CD4-positive, alpha-beta T cell treated with Interleukin-12 subunit alpha and Interleukin-12 subunit beta, for 1 hour (primary cell): ENCODE results near the gene SMIM17.

Source experiments
- DNase-seq: peaks from one replicate; pipeline ENCODE4 v3.0.0-alpha.2; 2020

SMIM17 gene

DNA sequence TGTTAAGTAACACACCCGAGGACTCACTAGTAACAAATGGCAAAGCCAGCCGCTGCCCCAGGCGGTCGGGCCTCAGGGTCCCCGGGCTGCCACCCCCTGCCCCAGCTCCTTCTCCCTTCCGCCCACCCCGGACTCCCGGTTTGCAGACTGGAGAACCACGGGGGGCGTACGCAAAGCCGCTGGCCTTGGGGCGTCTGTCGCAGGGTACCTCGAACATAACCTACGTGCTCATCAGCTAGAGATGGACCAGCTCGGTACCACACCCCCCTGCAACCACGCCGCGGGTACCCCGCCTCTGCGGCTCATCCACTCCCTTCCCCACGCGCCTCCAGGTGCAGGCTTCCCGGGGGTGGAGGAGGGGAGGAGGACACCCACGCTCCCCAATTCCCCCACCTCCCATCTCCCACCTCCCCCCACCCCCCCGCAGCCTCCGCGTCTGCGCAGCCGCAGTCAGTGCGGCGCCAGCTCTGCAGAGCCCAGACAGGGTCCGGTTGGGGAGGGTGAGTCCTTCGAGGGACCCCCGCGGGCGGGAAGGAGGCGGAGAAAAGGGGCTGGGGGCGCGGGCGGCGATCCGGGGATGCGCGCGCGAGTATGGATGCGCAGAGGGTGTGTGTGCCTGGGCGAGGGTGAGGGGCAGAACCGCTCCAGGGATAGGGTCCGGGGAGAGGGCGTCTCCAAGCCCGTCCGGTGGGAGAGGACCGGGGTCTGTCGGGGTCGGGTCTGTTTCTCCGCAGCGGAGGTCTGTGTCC lies at the start of gene SMIM17:
Gene SMIM17 (plus strand): TSS at position 449 of the 749 bp plus-strand sequence. CDS start 2,509 bp downstream, outside the sequence.
- no peak for DNase-seq

DNA sequence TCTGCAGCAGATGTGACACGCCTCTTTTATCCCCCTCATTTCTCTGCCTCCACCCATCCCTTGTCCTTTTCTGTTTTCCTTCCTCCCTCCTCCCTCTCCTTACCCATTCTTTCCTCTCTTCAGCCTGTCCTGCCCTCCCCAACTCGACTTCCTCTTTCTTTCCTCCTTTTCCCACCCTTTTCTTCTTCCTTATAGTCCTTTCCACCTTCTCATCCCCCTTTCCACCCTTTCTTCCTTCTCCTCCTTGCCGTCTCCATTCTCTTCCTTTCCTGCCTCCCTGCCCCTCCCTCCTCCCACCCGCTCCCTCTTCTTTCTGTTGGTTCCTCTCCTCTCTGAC lies 48.5 kb upstream of the SMIM17 start:
- DNase-seq, result no peak

DNA sequence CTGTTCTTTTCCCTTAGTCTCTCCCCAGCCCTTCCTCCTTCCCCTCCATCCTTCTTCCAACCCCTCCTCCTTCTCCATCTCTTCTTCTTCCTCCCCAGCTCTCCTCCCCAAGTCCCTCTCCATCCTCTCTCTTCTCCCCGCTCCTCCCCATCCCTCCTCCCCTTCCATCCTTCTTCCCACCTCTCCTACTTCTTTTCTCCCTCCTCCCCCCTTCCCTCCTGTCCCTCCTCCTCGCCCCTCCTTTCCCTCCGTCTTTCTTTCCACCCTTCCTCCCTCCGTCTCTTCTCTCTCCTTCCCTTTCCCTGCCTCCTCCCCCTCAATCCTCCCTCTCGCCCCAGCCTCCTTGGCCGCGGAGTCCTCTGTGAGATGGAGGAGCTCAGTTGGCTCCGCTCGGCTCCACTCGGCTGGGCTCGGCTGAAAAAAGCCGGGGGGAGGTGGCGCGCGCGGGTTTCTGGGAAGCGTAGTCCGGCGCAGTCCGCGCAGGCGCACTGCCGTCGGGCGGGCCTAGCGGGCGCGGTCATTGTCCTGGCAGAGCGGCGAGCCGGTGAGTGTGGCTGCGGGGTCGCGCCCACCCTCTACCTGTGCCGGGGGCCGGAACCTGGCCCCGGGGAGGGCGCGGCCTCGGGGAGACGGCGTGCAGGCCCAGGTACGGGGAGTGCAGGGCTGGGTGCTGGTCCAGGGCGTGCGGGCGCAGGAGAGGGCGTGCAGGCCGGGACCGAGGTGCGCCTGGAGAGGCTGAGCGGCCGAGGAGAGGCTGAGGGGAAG lies 48.0 kb upstream of the SMIM17 start, which contains the start of gene ZNF71:
Gene ZNF71 (plus strand): TSS at position 520 of the 765 bp plus-strand sequence. CDS start 6,257 bp downstream, outside the sequence.
- peak; percentile 90 for DNase-seq

DNA sequence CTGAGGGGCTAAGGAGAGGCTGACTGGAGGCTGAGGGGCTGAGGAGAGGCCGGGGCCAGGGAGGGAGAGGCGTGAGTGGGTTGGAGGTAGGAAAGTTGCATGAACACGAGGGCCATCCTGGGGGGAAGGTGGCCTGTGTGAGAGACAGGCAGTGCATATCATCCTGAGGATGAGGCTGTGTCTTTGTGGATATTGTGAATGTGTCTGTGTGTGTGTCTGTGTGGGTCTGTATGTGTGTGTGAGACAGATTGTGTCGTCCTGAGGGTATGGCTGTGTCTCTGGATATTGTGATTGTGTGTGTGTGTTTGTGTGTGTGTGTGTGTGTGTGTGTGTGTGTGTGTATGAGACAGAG lies 47.4 kb upstream of the SMIM17 start:
- no peak for DNase-seq

DNA sequence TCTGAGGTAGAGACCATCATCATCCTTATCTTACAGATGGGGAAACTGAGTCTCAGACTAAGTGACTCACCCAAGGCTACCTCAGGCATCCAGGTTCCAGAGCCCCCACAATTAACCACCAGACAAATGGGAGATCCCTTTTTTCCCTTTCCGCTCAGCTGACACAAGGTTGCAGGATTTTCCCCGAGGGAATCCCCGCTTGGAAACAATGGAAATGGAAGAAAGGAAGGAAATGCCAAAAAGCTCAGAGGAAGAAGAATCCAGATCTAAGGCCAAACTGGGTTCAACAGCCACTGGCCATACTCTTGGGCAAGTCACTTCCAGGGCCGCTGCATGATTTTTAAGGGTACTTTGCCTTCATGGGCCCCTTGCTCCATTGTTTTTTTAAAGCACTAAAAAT lies 46.3 kb upstream of the SMIM17 start:
- no peak for DNase-seq

DNA sequence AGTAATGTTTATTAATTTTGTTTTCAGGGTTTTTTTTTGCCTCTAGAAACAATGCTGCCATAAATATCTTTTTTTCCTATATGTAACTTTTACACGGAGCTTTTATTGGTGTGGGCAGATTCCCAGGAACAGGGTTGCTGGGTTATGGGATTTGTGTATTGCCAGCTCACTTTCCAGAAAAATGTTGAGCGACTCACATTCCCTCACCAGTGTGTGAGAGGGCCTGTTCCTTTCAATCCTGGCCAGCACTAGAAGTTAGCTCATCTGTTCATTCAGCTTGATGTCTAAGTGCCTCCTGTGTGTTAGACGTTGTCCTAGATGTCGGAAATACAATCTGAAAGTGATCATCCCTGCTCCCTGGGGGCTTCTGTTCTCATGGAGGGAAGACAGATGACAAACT lies 45.3 kb upstream of the SMIM17 start:
- DNase-seq, result no peak

- DNase-seq, result no peak
Observed at GRCh38 chr19:56601375-56601774, 41.6 kb upstream of the SMIM17 start.

GRCh38 chr19:56603829-56604228 lies 39.1 kb upstream of the SMIM17 start:
- DNase-seq, result no peak

GRCh38 chr19:56608274-56608964 lies 34.5 kb upstream of the SMIM17 start:
- no peak for DNase-seq

DNA sequence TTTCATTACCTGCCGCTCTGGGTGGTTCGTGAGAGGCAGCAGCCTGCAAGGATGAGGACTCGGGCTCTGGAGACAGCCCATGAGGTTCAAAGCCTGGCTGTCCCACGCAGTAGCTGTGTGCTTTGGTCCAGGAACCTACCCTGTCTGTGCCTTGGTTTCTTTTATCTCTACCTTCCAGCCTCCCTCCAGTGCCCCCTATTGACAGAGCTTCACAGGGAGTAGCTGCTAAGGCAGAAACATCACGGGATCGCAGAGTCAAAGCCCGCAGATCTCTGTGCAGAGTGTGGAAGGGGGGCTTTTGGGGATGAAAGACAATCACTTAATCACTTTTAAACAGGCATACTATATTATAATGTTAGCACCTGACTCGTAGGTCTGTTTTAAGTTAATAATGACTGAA lies 31.7 kb upstream of the SMIM17 start:
- no peak for DNase-seq

DNA sequence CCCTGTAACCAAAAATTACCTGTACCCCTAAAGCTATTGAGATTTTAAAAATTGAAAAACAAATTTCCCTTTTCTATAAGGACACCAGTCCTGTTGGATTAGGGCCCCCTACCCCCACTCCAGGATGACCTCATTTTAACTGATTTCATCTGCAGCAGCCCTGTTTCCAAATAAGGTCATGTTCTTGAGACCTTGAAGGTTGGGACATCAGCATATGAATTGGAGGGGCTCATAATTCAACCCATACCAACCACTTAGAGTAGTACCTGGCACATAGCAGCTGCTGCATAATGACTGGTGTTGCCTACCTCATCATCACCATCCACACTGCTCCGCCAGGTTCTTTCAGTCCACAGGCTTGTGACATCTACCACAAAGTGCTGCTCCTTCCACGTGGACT lies 30.2 kb upstream of the SMIM17 start:
- no peak for DNase-seq

DNA sequence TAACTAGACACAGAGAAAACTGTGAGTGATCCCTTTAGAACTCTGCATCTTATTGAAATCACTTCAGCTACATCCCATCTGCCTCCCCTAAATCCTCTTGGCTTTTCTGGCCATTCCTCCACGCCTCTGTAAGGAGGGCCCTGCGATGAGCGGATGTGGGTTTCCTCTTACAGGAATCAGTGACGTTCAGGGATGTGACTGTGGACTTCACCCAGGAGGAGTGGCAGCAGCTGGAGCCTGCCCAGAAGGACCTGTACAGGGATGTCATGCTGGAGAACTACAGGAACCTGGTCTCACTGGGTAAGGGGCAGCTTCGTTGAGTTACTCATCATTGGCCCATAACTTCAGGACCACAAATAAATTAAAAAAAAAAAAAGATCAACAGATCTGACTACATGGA lies 29.3 kb upstream of the SMIM17 start:
- no peak for DNase-seq

- DNase-seq, result no peak
Observed at GRCh38 chr19:56617531-56617930, 25.4 kb upstream of the SMIM17 start.

- no peak for DNase-seq
Observed at GRCh38 chr19:56619121-56619520, 23.8 kb upstream of the SMIM17 start.

DNA sequence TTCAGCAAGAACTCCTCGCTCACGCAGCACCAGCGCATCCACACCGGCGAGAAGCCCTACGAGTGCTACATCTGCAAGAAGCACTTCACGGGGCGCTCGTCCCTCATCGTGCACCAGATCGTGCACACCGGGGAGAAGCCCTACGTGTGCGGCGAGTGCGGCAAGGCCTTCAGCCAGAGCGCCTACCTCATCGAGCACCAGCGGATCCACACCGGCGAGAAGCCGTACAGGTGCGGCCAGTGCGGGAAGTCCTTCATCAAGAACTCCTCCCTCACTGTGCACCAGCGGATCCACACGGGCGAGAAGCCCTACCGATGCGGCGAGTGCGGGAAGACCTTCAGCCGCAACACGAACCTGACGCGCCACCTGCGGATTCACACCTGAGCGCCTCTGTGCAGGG lies 20.6 kb upstream of the SMIM17 start:
- DNase-seq, result no peak

GRCh38 chr19:56623006-56623405 lies 20.0 kb upstream of the SMIM17 start:
- DNase-seq, result no peak

DNA sequence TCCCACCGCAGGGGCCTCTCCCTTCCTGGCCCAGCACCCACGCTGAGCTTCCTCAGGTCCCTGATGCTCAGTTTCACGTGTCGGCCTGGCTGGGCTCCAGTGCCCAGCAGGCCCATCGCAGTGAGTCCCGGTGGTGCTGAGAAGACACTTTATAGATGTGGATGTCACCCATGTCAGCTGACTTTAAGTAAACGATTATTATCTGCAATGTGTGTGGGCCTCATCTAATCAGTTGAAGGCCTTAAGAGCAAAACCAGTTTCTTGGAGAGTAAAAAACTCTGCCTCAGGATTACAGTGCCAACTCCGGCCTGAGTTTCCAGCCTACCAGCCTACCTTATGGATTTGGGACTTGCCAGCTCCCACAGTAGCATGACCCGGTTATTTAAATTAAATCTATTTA lies 17.3 kb upstream of the SMIM17 start:
- DNase-seq, result no peak

- DNase-seq, result no peak
Observed at GRCh38 chr19:56633021-56633420, 9.9 kb upstream of the SMIM17 start.

DNA sequence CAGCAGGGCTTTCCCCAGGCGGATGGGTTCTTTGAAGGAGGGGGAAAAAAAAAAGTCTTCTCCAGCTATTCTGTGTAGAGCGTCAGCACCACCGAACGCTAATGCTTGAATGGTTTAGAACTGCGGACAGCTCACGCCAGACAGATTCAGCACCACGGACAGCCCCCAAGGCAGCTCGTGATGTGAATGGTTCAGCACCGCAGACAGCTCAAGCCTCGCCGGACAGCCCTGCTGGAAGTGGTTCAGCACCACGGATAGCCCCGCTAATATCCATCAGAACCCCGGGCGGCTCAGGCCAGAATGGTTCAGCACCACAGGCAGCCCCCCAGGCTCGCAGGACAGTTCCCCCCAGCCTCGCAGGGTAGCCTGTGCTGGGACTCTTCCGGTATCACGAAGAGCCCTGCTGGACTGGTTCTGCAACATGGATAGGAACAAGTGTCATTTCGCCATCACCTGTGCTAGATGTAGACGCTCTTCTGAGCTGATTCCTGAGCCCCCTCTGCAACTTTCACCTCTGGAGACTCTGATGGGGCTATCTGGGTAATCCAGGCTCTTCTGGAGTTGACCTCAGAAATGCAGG lies 4.9 kb upstream of the SMIM17 start:
- DNase-seq, result peak; percentile 2

DNA sequence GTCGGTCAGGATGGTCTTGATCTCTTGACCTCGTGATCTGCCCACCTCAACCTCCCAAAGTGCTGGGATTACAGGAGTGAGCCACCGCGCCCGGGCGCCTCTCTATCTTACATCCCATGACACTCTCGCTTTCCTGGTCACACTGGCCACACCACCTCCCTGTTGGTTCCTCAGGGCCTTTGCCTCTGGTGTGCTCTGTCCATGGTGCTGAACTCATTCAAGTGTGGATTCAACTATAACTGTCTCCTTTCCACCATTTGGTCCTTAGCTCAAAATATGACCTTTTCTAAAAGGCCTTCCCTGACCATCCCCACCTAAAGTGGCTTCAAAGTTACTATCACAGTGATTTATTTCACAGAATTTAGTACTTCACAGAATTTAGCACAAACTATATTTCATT lies 3.7 kb upstream of the SMIM17 start:
- no peak for DNase-seq

DNA sequence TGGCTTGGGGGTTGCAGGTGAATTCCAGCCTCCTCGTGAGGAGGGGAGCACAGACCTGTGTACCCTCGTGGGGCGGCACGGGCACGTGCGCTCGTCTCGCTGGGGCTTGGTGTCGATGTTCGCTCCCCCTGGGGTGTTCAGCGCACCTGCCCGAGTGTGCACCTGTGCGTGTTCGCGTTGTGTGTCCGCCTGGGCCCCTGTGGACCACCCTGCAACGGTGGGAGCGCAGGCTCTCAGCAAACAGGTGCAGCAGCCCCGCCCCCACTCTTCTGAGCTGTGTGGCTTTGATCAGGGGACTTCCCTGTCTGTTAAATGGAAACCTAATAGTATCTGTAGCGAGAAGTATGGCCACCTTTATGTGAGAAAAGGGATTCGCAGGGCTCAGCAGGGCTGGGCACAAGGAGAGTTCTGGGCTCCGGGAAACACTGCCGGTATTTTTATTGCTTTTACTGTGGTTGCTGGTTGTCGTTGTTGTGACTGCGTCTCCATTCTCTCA lies 549 bp downstream of the SMIM17 start:
- no peak for DNase-seq

GRCh38 chr19:56654151-56654550 lies 11.2 kb downstream of the SMIM17 start:
- no peak for DNase-seq

DNA sequence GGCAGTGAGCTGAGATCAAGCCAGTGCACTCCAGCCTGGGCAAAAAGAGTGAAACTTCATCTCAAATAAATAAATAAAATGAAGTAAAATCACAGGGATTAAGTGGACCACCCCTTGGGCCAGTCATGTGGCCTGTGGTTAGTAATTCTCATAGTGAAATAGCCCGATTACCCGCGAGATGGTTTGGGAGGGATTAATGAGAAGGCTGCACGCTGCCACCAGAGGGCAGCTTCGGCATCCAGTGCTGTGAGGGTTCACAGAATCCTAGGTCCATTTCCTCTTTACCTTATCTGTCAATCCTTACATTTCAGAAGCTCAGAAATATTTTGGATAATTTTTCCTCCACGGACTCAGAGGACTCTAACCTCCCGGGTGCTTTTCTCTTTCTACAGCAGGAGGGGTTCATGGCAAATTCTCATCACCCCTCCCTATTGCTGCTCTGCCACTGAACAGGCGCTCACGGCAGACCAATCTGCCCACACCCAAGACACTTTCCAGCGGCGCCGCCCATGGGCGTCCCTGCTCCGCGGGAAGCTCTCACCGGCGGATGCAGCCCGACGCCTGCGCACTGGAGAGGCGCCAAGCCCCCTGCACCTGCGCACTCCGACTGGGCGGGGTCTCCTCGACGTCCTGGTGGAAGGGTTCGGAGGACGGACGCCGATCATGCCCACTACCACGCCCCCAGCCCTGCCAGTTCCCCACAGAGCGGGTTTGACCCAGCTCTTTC lies 17.6 kb downstream of the SMIM17 start:
- no peak for DNase-seq
